Trophoblast cell (in vitro differentiated cells and primary cell): ENCODE data around the gene PARD6A.

Experiments used
- DNase-seq, 2 donors: peaks; one replicate each; pipeline ENCODE4 v3.0.0-alpha.2; 2016
- H2AFZ ChIP-seq: 2 replicates; pipeline ENCODE4 v1.6.1; 2013; ENCODE audit warnings: low read length, moderate library complexity, mild to moderate bottlenecking; ENCODE audit not compliant: insufficient read depth, poor library complexity
- H2AK5ac ChIP-seq: 2 replicates; pipeline ENCODE4 v1.6.1; 2013; ENCODE audit warnings: mild to moderate bottlenecking, low read length
- H2BK120ac ChIP-seq: 2 replicates; pipeline ENCODE4 v1.6.1; 2013; ENCODE audit warnings: low read length, mild to moderate bottlenecking, moderate library complexity; ENCODE audit not compliant: insufficient read depth, poor library complexity
- H2BK12ac ChIP-seq: 2 replicates; pipeline ENCODE4 v1.6.1; 2013; ENCODE audit warnings: mild to moderate bottlenecking, low read length, moderate library complexity
- H2BK5ac ChIP-seq: 2 replicates; pipeline ENCODE4 v1.6.1; 2013; ENCODE audit warnings: low read length, low read depth, moderate library complexity, mild to moderate bottlenecking; ENCODE audit not compliant: poor library complexity
- H3K14ac ChIP-seq: 2 replicates; pipeline ENCODE4 v1.6.1; 2013; ENCODE audit warnings: mild to moderate bottlenecking, low read length
- H3K18ac ChIP-seq: 2 replicates; pipeline ENCODE4 v1.6.1; 2013; ENCODE audit warnings: mild to moderate bottlenecking, low read length
- H3K23ac ChIP-seq: 2 replicates; pipeline ENCODE4 v1.6.1; 2013; ENCODE audit warnings: low read length
- H3K27ac ChIP-seq: 2 replicates; pipeline ENCODE4 v1.5.1; 2013; ENCODE audit warnings: low read depth, mild to moderate bottlenecking, inconsistent platforms, low read length, moderate library complexity
- H3K27me3 ChIP-seq: 2 replicates; pipeline ENCODE4 v1.6.1; 2013; ENCODE audit warnings: inconsistent platforms, mild to moderate bottlenecking, low read length, moderate library complexity; ENCODE audit not compliant: insufficient read depth
- H3K36me3 ChIP-seq, 2 experiments: 1 replicate in 1 of 2; 2 replicates in 1 of 2; pipeline ENCODE4 v1.6.1; 2013; ENCODE audit warnings: low read length in 2 of 2, mild to moderate bottlenecking in 2 of 2, moderate library complexity in 1 of 2; ENCODE audit not compliant: insufficient read depth in 2 of 2, control insufficient read depth in 1 of 2
- H3K4ac ChIP-seq: 2 replicates; pipeline ENCODE4 v1.6.1; 2013; ENCODE audit warnings: low read depth, mild to moderate bottlenecking, low read length, moderate library complexity
- H3K4me1 ChIP-seq, 2 experiments: 1 replicate in 1 of 2; 2 replicates in 1 of 2; pipeline ENCODE4 v1.6.1; 2013; ENCODE audit warnings: low read length in 2 of 2, mild to moderate bottlenecking in 2 of 2, moderate library complexity in 1 of 2; ENCODE audit not compliant: insufficient read depth in 2 of 2, control insufficient read depth in 1 of 2
- H3K4me2 ChIP-seq: 2 replicates; pipeline ENCODE4 v1.6.1; 2013; ENCODE audit warnings: inconsistent platforms, mild to moderate bottlenecking, low read length, moderate library complexity
- H3K4me3 ChIP-seq: 2 replicates; pipeline ENCODE4 v1.5.1; 2013; ENCODE audit warnings: mild to moderate bottlenecking, low read depth, low read length, inconsistent platforms
- H3K79me1 ChIP-seq: one replicate; pipeline ENCODE4 v1.6.1; 2013; ENCODE audit warnings: low read length
- H3K79me2 ChIP-seq: 2 replicates; pipeline ENCODE4 v1.6.1; 2013; ENCODE audit warnings: low read length, mild to moderate bottlenecking; ENCODE audit not compliant: control insufficient read depth, insufficient read depth, poor library complexity
- H3K9ac ChIP-seq: 2 replicates; pipeline ENCODE4 v1.6.1; 2013; ENCODE audit warnings: mild to moderate bottlenecking, low read length
- H3K9me3 ChIP-seq: 2 replicates; pipeline ENCODE4 v1.6.1; 2013; ENCODE audit warnings: low read depth, mild to moderate bottlenecking, control low read depth, inconsistent platforms, low read length; ENCODE audit not compliant: insufficient read depth
- H4K12ac ChIP-seq: 2 replicates; pipeline ENCODE4 v1.6.1; 2013; ENCODE audit warnings: low read depth, mild to moderate bottlenecking, low read length, moderate library complexity
- H4K8ac ChIP-seq: 2 replicates; pipeline ENCODE4 v1.6.1; 2013; ENCODE audit warnings: low read depth, mild to moderate bottlenecking, low read length, moderate library complexity
- H4K91ac ChIP-seq: one replicate; pipeline ENCODE4 v1.6.1; 2013; ENCODE audit warnings: low read depth, mild to moderate bottlenecking, low read length, moderate library complexity
- WGBS: extraction: QIAGEN DNeasy Blood & Tissue Kit; methylation state at CpG from one replicate; pipeline ENCODE4 v1.1.7; 2013; ENCODE audit warnings: missing lambda C conversion rate; ENCODE audit not compliant: insufficient read length, insufficient coverage; ENCODE audit errors: extremely low coverage; 5-methylcytosine and 5-hydroxymethylcytosine counted together

PARD6A gene

DNA sequence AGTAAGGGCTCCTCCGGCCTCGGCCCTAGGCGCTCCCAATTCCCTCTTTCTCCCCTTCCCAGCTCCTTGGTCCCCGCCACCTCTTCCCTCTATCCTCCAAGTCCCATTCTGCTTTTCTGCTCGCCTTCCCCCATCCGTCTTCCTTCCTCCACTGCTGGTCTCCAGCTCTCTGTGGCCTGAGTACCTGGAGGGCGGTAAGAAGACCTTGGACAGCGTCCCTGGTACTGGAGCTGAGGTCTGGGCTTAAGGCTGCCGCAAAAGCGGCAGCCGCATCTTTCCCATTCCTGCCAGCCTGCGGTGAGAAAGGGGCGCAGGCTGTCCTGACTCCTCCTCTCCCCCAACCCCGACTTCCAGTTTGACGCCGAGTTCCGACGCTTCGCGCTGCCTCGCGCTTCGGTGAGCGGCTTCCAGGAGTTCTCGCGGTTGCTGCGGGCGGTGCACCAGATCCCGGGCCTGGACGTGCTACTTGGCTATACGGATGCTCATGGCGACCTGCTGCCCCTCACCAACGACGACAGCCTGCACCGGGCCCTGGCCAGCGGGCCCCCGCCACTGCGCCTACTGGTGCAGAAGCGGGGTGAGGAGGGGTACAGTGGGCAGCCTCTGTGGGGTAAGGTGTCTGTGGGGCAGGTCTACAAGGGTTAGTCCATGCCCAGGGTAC, 471 bp downstream of the PARD6A start:
- H3K36me3 ChIP-seq, result peaks cover 13 to 21% of the 10 kb centered on the region in 2 experiments
- H4K8ac ChIP-seq, result no peak overlapping the region
- H4K91ac ChIP-seq, result no peak overlapping the region
- peaks cover 3% of the 10 kb centered on the region for H3K79me2 ChIP-seq
- DNase-seq, result peak; percentile 63 to 72
- no peak overlapping the region for H3K23ac ChIP-seq
- WGBS, result no CpG with 5 or more reads among the region's 39 CpGs
- H3K4me1 ChIP-seq, result peaks cover 8 to 12% of the 10 kb centered on the region in 2 experiments
- no peak overlapping the region for H2AK5ac ChIP-seq
- H2BK12ac ChIP-seq, result no peak overlapping the region
- peak overlapping the region; percentile 5 for H3K4me3 ChIP-seq
- H3K4me2 ChIP-seq, result peak overlapping the region; percentile 81
- no peak overlapping the region for H3K14ac ChIP-seq
- H2AFZ ChIP-seq, result peak overlapping the region; percentile 24
- H3K27ac ChIP-seq, result no peak overlapping the region
- H2BK5ac ChIP-seq, result no peak overlapping the region
- H3K18ac ChIP-seq, result no peak overlapping the region
- no peak overlapping the region for H4K12ac ChIP-seq
- H3K9ac ChIP-seq, result no peak overlapping the region
- no peaks in the 10 kb centered on the region for H3K9me3 ChIP-seq
- no peak overlapping the region for H3K4ac ChIP-seq
- no peak overlapping the region for H2BK120ac ChIP-seq
- no peaks in the 10 kb centered on the region for H3K27me3 ChIP-seq
- H3K79me1 ChIP-seq, result peaks cover 8% of the 10 kb centered on the region

DNA sequence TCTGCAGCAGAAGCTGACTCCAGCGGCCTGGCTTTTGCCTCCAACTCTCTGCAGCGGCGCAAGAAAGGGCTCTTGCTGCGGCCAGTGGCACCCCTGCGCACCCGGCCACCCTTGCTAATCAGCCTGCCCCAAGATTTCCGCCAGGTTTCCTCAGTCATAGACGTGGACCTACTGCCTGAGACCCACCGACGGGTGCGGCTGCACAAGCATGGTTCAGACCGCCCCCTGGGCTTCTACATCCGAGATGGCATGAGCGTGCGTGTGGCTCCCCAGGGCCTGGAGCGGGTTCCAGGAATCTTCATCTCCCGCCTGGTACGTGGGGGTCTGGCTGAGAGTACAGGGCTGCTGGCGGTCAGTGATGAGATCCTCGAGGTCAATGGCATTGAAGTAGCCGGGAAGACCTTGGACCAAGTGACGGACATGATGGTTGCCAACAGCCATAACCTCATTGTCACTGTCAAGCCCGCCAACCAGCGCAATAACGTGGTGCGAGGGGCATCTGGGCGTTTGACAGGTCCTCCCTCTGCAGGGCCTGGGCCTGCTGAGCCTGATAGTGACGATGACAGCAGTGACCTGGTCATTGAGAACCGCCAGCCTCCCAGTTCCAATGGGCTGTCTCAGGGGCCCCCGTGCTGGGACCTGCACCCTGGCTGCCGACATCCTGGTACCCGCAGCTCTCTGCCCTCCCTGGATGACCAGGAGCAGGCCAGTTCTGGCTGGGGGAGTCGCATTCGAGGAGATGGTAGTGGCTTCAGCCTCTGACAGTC, 1.3 kb downstream of the PARD6A start:
- H3K4me2 ChIP-seq, result no peak overlapping the region
- peaks cover 11 to 16% of the 10 kb centered on the region in 2 experiments for H3K4me1 ChIP-seq
- H3K18ac ChIP-seq, result no peak overlapping the region
- peaks cover 6% of the 10 kb centered on the region for H3K79me2 ChIP-seq
- no peak overlapping the region for H4K91ac ChIP-seq
- H2AK5ac ChIP-seq, result no peak overlapping the region
- peaks cover 13 to 18% of the 10 kb centered on the region in 2 experiments for H3K36me3 ChIP-seq
- no peak overlapping the region for H3K14ac ChIP-seq
- no CpG with 5 or more reads among the region's 34 CpGs for WGBS
- no peak overlapping the region for H4K8ac ChIP-seq
- H3K79me1 ChIP-seq, result peaks cover 12% of the 10 kb centered on the region
- no peak overlapping the region for H3K23ac ChIP-seq
- no peak overlapping the region for H3K4ac ChIP-seq
- H2AFZ ChIP-seq, result no peak overlapping the region
- H3K27ac ChIP-seq, result no peak overlapping the region
- no peak for DNase-seq
- no peak overlapping the region for H3K9ac ChIP-seq
- no peak overlapping the region for H2BK12ac ChIP-seq
- H2BK120ac ChIP-seq, result no peak overlapping the region
- no peaks in the 10 kb centered on the region for H3K27me3 ChIP-seq
- H4K12ac ChIP-seq, result no peak overlapping the region
- H2BK5ac ChIP-seq, result no peak overlapping the region
- H3K9me3 ChIP-seq, result no peaks in the 10 kb centered on the region
- H3K4me3 ChIP-seq, result no peak overlapping the region

DNA sequence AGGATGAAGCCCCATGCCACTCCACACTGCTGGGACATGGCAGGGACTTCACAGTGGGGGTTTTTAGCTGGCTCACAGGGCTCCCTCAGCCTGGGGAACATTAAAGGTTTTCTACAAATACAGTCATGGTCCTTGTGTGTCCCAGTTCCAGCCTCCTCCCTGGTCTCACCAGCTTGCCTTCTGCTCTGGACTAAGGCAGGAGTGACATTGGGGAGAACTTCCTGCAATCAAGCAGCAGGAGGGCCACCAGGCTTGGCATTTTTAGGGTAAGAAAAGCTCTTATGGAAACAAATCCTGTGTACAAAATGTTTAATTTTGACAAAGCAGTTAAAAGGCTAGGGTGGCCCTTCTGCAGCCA, 1.9 kb downstream of the PARD6A start:
- H2AFZ ChIP-seq, result no peak overlapping the region
- no peak overlapping the region for H3K14ac ChIP-seq
- H3K9me3 ChIP-seq, result no peaks in the 10 kb centered on the region
- no peak overlapping the region for H4K91ac ChIP-seq
- no peak overlapping the region for H3K23ac ChIP-seq
- H3K4me1 ChIP-seq, result peaks cover 14 to 20% of the 10 kb centered on the region in 2 experiments
- H3K27me3 ChIP-seq, result no peaks in the 10 kb centered on the region
- no peak overlapping the region for H3K4ac ChIP-seq
- no peak overlapping the region for H4K8ac ChIP-seq
- no peak for DNase-seq
- H3K4me3 ChIP-seq, result no peak overlapping the region
- no peak overlapping the region for H3K18ac ChIP-seq
- peaks cover 11 to 14% of the 10 kb centered on the region in 2 experiments for H3K36me3 ChIP-seq
- peaks cover 6% of the 10 kb centered on the region for H3K79me2 ChIP-seq
- no peak overlapping the region for H3K9ac ChIP-seq
- no peak overlapping the region for H2BK5ac ChIP-seq
- H3K27ac ChIP-seq, result no peak overlapping the region
- H4K12ac ChIP-seq, result no peak overlapping the region
- H3K4me2 ChIP-seq, result no peak overlapping the region
- peaks cover 12% of the 10 kb centered on the region for H3K79me1 ChIP-seq
- H2BK120ac ChIP-seq, result no peak overlapping the region
- H2AK5ac ChIP-seq, result no peak overlapping the region
- no peak overlapping the region for H2BK12ac ChIP-seq

DNA sequence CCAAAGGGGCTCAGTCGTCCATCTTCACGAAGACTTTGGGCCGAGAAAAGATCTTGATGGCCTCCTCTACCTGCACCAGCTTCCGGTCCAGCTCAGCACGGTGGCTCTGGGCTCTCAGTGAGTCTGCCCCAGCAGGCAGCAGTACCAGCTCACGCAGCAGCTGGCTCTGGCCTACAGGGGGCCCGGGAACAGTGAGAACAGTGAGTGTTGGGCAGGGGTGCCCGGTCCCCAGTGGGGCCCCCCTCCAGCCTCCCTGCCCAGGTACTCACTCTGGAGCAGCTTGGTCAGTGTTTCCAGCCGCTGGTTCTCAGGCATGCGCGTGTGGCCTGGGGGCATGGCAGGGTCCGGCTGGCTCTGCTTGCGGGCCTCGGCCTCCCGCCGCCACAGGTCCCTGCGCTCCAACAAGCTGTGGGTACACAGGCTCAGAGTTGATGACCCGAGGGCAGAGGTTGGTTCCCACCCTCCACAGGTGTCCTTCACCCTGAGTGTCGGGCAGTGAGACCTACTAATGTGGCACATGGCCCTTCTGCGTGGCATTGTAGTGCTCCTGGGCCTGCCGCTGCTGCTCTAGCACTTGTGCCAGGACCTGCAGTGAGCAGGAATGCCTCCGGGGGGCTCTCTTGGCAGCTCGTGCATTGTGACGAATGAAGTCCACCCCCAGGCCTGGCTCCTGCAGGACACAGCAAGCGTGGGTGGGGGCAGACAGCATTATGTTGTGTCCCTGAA, 2.6 kb downstream of the PARD6A start:
- H2AK5ac ChIP-seq, result no peak overlapping the region
- peaks cover 6 to 7% of the 10 kb centered on the region in 2 experiments for H3K36me3 ChIP-seq
- DNase-seq, result no peak
- WGBS, result no CpG with 5 or more reads among the region's 25 CpGs
- H3K4me3 ChIP-seq, result no peak overlapping the region
- H3K4ac ChIP-seq, result no peak overlapping the region
- peaks cover 12% of the 10 kb centered on the region for H3K79me1 ChIP-seq
- H3K14ac ChIP-seq, result no peak overlapping the region
- H2BK12ac ChIP-seq, result no peak overlapping the region
- H3K79me2 ChIP-seq, result peaks cover 6% of the 10 kb centered on the region
- H2BK120ac ChIP-seq, result no peak overlapping the region
- H3K27me3 ChIP-seq, result no peaks in the 10 kb centered on the region
- H3K23ac ChIP-seq, result no peak overlapping the region
- H3K4me1 ChIP-seq, result peaks cover 16 to 21% of the 10 kb centered on the region in 2 experiments
- H4K12ac ChIP-seq, result no peak overlapping the region
- no peak overlapping the region for H3K27ac ChIP-seq
- no peak overlapping the region for H4K91ac ChIP-seq
- no peak overlapping the region for H3K9ac ChIP-seq
- H3K9me3 ChIP-seq, result no peaks in the 10 kb centered on the region
- H2BK5ac ChIP-seq, result no peak overlapping the region
- no peak overlapping the region for H4K8ac ChIP-seq
- no peak overlapping the region for H2AFZ ChIP-seq
- H3K4me2 ChIP-seq, result no peak overlapping the region
- no peak overlapping the region for H3K18ac ChIP-seq
